Aorta (tissue), 5 donors: ENCODE data around the gene XPO5. TPM values are rescaled to one million over a fixed set of nuclear protein-coding genes. Genes with fewer than 3 reads are reported as not detected.
"Not testable (repeated sequence)": the region's sequence is repeated elsewhere in the genome, so short reads cannot be mapped to it uniquely, and the experiment has no call there.

Experiments used
- ATAC-seq: fragments of 200-7000 bp; cut with Tn5 transposase; one replicate; pipeline ENCODE4 v1.9.1; 2022; ENCODE audit warnings: moderate library complexity; ENCODE audit not compliant: low FRiP score
- DNase-seq, 2 donors: peaks; one replicate each; pipeline ENCODE4 v3.0.0-alpha.2; 2020
- H3K27ac ChIP-seq, 2 donors: one replicate each; pipeline ENCODE4 v1.5.1; 2013; ENCODE audit warnings: low read length in 2 of 2, mild to moderate bottlenecking in 2 of 2, moderate library complexity in 2 of 2, control low read depth in 1 of 2, inconsistent platforms in 1 of 2, low read depth in 1 of 2
- H3K27me3 ChIP-seq, 2 donors: one replicate each; pipeline ENCODE4 v1.6.1; 2013; ENCODE audit warnings: control low read depth in 1 of 2, low read length in 1 of 2, mild to moderate bottlenecking in 1 of 2, moderate library complexity in 1 of 2; ENCODE audit not compliant: insufficient read depth in 2 of 2, control insufficient read depth in 1 of 2
- H3K36me3 ChIP-seq, 2 donors: one replicate each; pipeline ENCODE4 v1.6.1; 2013; ENCODE audit warnings: control low read depth in 1 of 2, low read length in 1 of 2, mild to moderate bottlenecking in 1 of 2; ENCODE audit not compliant: insufficient read depth in 2 of 2, control insufficient read depth in 1 of 2
- H3K4me1 ChIP-seq, 2 donors: one replicate each; pipeline ENCODE4 v1.6.1; 2013; ENCODE audit warnings: low read length in 2 of 2, control low read depth in 1 of 2, mild to moderate bottlenecking in 1 of 2, moderate library complexity in 1 of 2; ENCODE audit not compliant: insufficient read depth in 2 of 2, control insufficient read depth in 1 of 2
- H3K4me3 ChIP-seq, 2 donors: one replicate each; pipeline ENCODE4 v1.5.1; 2013; ENCODE audit warnings: low read length in 2 of 2, control low read depth in 1 of 2, mild to moderate bottlenecking in 1 of 2
- H3K9me3 ChIP-seq: one replicate; pipeline ENCODE4 v1.6.1; 2013; ENCODE audit warnings: mild to moderate bottlenecking, low read length; ENCODE audit not compliant: control insufficient read depth
- WGBS, 2 donors: extraction: QIAGEN DNeasy Blood & Tissue Kit; methylation state at CpG; one replicate each; pipeline ENCODE4 v1.1.7; 2013; 5-methylcytosine and 5-hydroxymethylcytosine counted together
- intact Hi-C, 2 donors: fragments of 100-400 bp; cut with DNase I; formaldehyde crosslinking; loops; one replicate each; pipeline versions ENCODE4 v1.14.2 to v1.15.0; 2022
- polyA plus RNA-seq, 2 donors: library from polyadenylated mRNA; stranded (reverse); fragments of 200-250 nt; gene quantifications; one replicate each; pipeline ENCODE4 v1.2.3, GENCODE V29; 2013
- total RNA-seq, 2 donors: library from RNA; stranded (reverse); fragmentation: NEBNext Ultra II Directional; extraction: Animal tissue kit (Norgen Biotek cat#: 25700); gene quantifications; one replicate each; pipeline ENCODE4 v1.2.1, GENCODE V29; 2021
- donor health status: healthy with polysubstance abuse.
- donor health status: Bipolar disorder and iron deficiency.
- donor health status: DM: no; HTN: no; CAD: no.
- donor health status: DM: no; HTN: no; CAD: no.
- donor health status: DM: yes; HTN: yes; CAD: no.

XPO5 gene
- total and polyA plus RNA-seq, 4 donors: 2.6 to 30.6 (median 16.7) TPM

DNA sequence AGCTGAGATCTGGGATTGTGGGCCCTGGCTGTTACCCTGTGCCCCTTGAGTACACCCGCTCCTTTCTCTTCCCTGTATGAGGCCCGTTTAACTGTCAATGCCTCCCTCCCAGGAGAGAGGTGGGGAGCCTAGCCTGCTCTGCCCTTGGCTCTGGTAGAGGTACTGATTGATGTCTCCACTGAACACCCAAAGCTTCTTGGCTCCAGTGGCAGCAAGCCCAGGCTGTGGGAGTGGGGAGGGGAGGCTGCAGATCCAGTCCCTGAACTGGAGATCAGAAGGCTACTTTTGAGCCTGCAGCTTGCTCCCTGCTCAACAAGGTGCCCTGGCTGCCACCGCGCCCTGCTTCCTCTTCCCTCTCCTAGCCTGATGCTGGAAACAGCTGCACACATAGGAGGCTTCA, 73.2 kb downstream of the XPO5 start:
- 75 to 86% methylated on average over 4 of the region's 4 CpGs for WGBS, 2 donors
- H3K4me3 ChIP-seq: no peak overlapping the region
- no peak overlapping the region for H3K27ac ChIP-seq
- intact Hi-C loops: loop anchor here in 1 of 2 donors (10.0 kb wide), 2 partner anchors 108 to 268 kb away; no protein-coding TSS in a partner anchor
- H3K4me1 ChIP-seq: no peaks in the 10 kb centered on the region
- peaks cover 0 to 14% of the 10 kb centered on the region in 2 donors for H3K36me3 ChIP-seq
- no peak for ATAC-seq
- H3K27me3 ChIP-seq: no peaks in the 10 kb centered on the region
- no peak for DNase-seq
- H3K9me3 ChIP-seq: no peaks in the 10 kb centered on the region

DNA sequence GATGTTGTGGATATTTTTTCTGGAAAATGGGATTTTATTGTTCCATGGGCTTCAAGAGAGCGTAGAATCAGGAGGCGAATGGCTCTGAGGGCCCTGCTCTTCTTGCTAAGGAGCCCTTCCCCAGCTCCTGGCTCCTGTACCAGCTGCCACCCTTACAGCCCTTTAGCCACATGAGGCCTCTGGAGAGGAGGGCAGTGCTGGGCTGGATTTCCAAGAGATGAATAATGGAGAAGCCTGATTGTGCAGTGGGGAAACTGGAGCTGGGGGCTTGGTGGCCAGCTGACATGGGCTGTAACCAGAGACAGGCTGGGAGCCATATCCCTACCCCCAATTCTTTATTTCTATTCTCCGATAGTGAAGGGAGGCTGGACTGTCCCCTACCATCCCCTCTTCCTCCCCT, 74.9 kb downstream of the XPO5 start:
- Histone ChIP-seq H3K9me3 (no peaks in the 10 kb centered on the region), H3K36me3 (peaks cover 0 to 14% of the 10 kb centered on the region in 2 donors), H3K4me1 (no peaks in the 10 kb centered on the region), H3K4me3 (no peak overlapping the region), H3K27ac (no peak overlapping the region), H3K27me3 (no peaks in the 10 kb centered on the region)
- WGBS, 2 donors: 97 to 98% methylated on average over 3 of the region's 3 CpGs
- DNase-seq (no peak), ATAC-seq (no peak)
- intact Hi-C loops: loop anchor here in 1 of 2 donors (10.0 kb wide), 2 partner anchors 106 to 266 kb away; no protein-coding TSS in a partner anchor

DNA sequence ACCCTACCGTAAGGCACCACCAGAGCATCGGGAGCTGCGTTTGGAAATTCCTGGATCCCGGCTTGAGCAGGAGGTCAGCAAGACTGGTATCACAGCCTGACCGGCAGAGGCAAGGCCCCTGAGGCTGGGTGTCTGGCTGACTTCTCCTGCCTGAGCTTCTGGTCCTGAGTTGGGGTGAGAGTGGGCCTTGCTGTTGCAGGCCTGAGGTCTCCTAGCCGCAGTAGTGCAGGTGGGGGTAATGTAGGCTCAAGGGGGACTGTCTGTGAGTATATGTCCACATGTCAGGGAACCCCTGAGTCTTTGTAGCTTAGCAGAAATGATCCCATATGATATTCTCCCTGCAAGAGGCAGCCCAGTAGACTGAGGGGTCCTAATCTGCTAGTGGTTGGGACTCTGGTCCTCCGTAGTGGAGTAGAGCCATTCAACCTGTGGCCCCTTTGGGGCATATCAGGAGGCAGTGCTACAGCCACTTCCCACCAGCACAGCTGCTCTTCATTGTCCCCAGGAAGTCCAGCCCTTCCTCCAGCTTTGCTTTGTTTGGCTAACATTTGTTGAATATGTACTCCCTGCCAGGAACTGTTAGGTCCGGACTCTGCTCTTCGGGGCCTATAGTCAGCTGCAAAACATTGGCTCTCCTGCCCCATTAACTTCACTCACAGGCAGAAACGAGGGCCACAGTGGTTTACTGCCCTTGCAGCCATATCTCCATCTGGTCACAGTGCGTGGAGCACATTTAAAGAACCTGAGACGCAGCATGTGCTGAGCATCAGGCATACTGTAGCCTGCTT, 76.6 kb downstream of the XPO5 start:
- Histone ChIP-seq H3K36me3 (peaks cover 0 to 12% of the 10 kb centered on the region in 2 donors), H3K27ac (peak overlapping the region in 1 of 2 donors; percentile 14), H3K27me3 (no peaks in the 10 kb centered on the region), H3K4me3 (no peak overlapping the region), H3K4me1 (no peaks in the 10 kb centered on the region), H3K9me3 (no peaks in the 10 kb centered on the region)
- ATAC-seq: no peak
- DNase-seq: no peak
- intact Hi-C loops: no loop called here
- 44 to 48% methylated on average over 12 of the region's 12 CpGs for WGBS, 2 donors

DNA sequence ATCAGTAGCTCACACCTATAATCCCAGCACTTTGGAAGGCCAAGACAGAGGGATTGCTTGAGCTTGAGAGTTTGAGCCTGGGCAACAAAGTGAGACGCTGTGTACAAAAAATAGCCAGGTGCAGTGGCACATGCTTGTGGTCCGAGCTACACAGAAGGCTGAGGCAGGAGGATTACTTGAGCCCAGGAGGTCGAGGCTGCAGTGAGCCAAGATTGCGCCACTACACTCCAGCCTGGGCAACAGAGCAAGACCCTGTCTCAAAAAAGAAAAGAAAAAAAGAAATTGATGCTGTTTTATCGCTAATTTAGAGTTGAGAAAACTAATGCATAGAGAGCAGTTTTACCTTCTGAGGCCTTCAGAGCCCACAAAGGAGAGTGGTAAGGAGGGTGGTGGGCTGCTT, 77.5 kb downstream of the XPO5 start:
- H3K4me1 ChIP-seq, H3K36me3 ChIP-seq, H3K27me3 ChIP-seq, intact Hi-C loops, H3K4me3 ChIP-seq, ATAC-seq, H3K9me3 ChIP-seq, DNase-seq, H3K27ac ChIP-seq: not testable (repeated sequence)
- WGBS, 2 donors: 90 to 94% methylated on average over 5 of the region's 5 CpGs

DNA sequence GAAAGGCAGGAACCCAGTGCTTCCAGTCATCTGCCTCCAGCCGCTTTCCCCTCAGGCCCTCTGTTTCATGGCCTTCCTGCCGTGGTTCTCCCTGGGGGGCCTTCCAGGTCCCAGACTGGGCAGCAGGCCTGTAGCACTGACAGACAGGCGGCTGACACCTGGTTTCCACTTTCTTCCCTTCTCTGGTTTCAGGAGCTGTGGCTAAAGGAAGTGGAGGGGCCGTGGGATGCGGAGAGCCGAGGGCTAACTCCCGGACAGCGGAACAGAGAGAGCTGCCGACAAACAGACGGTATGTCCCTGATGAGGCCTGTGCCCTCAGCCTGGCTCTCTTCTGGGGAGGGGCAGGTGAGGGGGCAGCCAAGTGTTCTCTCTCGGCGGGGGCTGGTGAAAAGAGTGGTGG, 78.1 kb downstream of the XPO5 start:
- no peak for ATAC-seq
- intact Hi-C loops: loop anchor here in 1 of 2 donors (2.0 kb wide), 1 partner anchor 43 kb away; the partner anchor contains the start of gene DLK2
- 91 to 93% methylated on average over 12 of the region's 12 CpGs for WGBS, 2 donors

DNA sequence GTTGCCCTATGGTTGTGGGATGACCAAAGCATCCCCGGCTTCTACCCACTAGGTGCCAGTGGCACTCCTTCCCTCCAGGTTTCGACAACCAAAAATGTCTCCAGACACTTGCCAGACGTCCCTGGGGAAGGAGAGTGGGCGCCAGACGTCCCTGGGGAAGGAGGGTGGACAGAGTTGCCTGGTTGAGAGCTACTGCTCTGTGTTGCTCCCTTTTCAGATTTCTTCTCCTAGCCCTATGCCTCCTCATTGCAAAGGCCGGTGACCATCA, 78.8 kb downstream of the XPO5 start:
- H3K27me3 ChIP-seq: no peaks in the 10 kb centered on the region
- H3K4me3 ChIP-seq: no peak overlapping the region
- no peaks in the 10 kb centered on the region for H3K36me3 ChIP-seq
- no peak overlapping the region for H3K27ac ChIP-seq
- WGBS, 2 donors: 29 to 37% methylated on average over 6 of the region's 6 CpGs
- no peaks in the 10 kb centered on the region for H3K4me1 ChIP-seq
- no peaks in the 10 kb centered on the region for H3K9me3 ChIP-seq
- intact Hi-C loops: loop anchor here in 1 of 2 donors (2.0 kb wide), 1 partner anchor 42 kb away; the partner anchor contains the start of gene DLK2
- no peak for DNase-seq
- no peak for ATAC-seq

More for the DNA sequence above, 78.1 kb downstream of the XPO5 start:
- Histone ChIP-seq H3K4me1 (no peaks in the 10 kb centered on the region), H3K9me3 (no peaks in the 10 kb centered on the region), H3K27me3 (no peaks in the 10 kb centered on the region), H3K36me3 (peaks cover 0 to 3% of the 10 kb centered on the region in 2 donors), H3K27ac (no peak overlapping the region), H3K4me3 (no peak overlapping the region)
- no peak for DNase-seq

DNA sequence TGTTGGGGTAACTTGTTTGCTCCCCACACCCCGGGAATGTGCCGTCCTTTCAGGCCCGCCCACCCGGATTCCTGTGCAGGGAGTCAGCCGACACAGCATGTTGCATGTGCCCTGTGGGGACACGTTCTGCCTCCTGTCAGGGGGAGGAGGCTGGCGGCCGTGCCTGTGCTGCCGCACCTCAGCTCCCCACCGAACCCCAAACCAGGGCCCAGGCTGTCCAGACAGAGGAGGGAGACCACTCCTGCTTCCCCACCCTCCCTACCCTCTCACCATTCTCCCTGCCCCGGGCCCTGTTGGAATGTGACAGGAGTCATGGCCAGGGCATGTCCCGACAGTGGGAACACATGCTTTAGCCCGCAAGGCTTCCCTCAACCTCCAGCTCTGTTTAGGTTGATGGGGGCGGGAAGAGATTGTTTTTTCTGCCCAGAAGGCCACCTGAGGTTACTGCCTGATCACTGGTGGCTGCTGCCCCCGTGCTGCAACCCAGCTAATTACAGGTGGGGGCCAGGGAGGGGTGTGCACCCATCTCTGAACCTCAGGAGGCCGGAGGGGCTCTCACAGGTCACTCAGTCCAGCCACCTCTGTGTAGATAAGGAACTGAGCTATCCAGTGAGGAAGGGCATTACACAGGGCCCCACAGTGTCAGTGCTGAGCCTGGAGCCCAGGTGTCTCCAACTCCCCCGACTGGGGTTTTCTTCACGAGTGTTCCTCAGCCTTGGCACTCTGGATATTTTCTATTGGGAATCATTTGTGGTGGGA, 79.3 kb downstream of the XPO5 start:
- Histone ChIP-seq H3K27ac (no peak overlapping the region), H3K9me3 (no peaks in the 10 kb centered on the region), H3K4me3 (no peak overlapping the region), H3K4me1 (no peaks in the 10 kb centered on the region), H3K36me3 (no peaks in the 10 kb centered on the region), H3K27me3 (no peaks in the 10 kb centered on the region)
- peak; percentile 23 for ATAC-seq
- WGBS, 2 donors: 15 to 19% methylated on average over 14 to 18 of the region's 18 CpGs
- intact Hi-C loops: loop anchor here in 1 of 2 donors (2.0 kb wide), 1 partner anchor 42 kb away; the partner anchor contains the start of gene DLK2
- peak; percentile 64 to 84 for DNase-seq

DNA sequence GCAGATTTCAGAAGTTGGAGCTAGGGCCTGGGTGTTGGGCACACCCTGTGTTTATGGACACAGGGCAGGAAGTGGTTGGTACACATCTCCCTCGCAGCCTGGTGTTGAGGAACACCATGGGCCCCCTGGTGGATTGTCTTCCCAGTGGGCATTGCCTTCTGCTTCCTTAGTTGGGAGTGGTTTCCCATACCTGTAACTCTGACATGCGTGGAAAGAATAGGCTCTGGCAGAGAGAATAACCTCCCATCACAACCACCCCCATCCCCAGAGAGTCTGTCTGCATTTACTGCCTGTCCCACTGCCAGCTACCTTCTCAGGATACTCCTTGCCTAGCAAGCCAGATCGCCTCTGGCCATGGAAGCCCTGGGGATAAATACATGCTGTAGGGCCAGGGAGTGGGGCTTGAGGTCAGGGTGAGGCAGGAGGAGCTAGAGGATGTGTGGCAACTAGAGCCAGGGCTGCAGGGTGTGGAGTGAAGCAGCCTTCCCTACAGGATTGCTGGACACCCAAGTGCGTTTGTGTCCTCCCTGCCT, 80.4 kb downstream of the XPO5 start:
- Histone ChIP-seq H3K4me3 (no peak overlapping the region), H3K36me3 (no peaks in the 10 kb centered on the region), H3K27me3 (no peaks in the 10 kb centered on the region), H3K4me1 (no peaks in the 10 kb centered on the region), H3K9me3 (no peaks in the 10 kb centered on the region), H3K27ac (no peak overlapping the region)
- ATAC-seq (no peak), DNase-seq (no peak)
- 86 to 88% methylated on average over 4 of the region's 4 CpGs for WGBS, 2 donors
- intact Hi-C loops: no loop called here
